HG02885 (cell line): ENCODE results near the gene ASIC5.

Experiments
- ATAC-seq: cut with Tn5 transposase; IDR thresholded peaks from one replicate; pipeline ENCODE4 v1.9.1; 2021; ENCODE audit warnings: mild to moderate bottlenecking; ENCODE audit not compliant: unreplicated experiment, poor library complexity

ASIC5 gene

DNA sequence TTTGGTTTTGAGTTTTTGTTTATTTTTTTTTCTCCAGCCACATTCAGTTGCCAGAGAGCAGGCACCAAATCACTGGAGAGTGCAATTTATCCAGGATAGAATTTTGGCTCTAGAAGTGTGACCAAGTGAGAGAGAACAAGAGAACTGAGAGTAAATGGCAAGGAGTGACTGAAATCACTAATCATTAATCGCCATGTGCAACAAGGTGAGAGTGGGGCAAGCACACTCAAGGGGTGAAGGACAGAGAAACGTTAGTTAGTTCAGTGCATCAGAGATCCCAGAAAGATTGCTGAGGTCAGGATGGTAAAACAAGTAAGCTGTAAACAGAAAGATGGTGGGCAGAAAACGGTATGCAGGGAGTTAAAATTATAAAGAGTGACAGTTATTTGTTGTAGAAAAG is 17.8 kb upstream of the ASIC5 start:
- ATAC-seq, result no peak

DNA sequence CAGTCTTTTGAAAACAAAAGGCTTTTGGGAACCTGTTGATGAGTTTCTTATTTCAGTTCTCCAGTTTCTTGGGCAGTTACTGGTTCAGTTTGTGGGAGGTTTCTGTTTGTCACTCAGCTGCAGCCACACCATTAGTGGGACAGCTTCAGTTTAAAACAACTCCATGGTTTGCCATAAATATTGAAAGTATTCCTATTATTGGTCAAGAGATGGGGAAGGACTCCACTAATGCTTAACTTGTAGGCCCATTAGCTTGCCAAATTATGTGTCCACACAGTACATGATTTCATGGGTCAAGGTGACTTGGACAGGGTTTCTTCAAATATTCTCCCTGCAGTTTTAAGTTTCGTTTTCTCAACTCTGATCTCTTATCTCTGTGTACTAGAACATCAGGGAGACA is 15.5 kb upstream of the ASIC5 start:
- no peak for ATAC-seq

DNA sequence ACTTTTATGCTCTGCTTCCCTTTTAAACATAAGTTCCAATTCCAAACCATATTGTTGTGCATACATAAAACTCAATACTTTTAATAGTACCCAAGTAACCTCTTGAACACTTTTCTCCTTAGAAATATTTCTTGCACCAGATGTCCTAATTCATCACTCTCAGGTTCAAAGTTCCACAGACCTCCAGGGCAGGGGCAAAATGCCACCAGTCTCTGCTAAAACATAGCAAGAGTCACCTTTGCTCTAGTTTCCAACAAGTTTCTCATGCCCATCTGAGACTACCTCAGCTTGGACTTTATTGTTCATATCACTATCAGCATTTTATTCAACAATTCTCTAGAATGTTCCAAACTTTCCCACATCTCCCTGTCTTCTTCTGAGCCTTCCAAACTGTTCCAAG is 13.7 kb upstream of the ASIC5 start:
- no peak for ATAC-seq

DNA sequence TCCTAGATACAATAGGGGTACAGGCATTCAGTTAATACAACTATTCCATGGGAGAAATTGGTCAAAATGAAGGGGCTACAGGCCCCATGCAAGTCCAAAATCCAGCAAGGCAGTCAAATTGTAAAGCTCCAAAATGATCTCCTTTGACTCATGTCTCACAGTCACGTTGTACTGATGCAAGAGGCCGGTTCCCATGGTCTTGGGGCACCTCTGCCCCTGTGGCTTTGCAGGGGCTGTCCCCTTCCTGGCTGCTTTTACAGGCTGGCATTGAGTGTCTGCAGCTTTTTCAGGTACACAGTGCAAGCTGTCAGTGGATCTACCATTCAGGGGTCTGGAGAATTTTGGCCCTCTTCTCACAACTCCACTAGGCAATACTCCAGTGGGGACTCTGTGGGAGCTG is 12.5 kb upstream of the ASIC5 start:
- ATAC-seq, result no peak

DNA sequence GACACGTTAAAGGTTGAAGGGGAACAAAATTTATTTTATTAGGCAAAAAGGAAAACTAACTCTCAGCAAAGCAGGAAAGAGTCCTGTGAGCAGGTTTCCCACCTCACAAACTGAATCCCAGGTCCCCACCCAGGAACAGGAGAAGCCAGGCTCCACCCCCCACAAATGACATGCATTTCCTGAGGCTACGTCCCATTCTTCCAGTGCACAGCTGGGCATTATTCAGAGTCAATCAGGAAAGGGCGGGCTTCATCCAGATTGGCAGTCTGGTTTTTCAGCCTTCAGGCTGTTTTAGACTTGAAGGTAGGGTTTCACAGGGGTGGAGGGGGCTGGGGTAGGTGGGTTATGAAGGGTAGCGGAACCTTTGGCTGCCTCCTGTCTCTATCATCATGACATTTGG is 11.9 kb upstream of the ASIC5 start:
- ATAC-seq, result no peak

DNA sequence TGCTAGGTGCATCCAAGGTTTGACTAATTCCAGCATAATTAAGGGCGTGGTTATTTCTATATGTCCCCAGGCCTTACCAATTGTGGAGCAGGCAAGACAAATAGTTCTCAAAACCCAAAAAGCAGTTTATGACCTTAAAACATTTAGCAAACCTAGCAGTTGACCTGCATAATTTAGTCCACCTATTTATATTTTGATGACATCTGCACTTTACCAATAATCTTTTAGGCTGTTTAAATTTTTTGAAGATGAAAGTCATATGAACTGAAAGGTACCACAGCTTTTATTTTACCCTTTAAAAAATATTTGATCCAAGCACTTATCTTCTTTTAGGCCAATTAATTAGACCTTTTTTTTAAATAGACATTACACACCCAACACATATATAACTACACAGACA is 9.8 kb upstream of the ASIC5 start:
- ATAC-seq, result no peak

DNA sequence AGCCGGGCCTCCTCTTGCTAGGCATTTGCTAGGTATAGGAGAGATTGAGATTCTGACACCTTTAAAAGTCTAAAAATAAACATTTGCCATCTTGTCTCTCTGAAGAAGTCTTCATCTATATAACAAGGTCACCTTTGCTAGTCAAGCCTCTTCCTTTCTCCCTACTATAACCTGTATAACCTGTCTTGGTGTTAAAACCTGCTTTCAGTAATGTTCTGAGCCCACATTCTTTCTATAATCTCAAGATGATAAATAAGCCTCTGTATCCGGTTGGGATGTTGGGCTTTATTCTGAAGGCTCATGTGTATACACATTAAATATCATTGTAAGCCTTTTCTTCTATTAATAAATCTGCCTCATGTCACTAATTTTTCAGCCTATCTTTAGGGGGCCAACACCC is 10.2 kb downstream of the ASIC5 start:
- ATAC-seq, result no peak

DNA sequence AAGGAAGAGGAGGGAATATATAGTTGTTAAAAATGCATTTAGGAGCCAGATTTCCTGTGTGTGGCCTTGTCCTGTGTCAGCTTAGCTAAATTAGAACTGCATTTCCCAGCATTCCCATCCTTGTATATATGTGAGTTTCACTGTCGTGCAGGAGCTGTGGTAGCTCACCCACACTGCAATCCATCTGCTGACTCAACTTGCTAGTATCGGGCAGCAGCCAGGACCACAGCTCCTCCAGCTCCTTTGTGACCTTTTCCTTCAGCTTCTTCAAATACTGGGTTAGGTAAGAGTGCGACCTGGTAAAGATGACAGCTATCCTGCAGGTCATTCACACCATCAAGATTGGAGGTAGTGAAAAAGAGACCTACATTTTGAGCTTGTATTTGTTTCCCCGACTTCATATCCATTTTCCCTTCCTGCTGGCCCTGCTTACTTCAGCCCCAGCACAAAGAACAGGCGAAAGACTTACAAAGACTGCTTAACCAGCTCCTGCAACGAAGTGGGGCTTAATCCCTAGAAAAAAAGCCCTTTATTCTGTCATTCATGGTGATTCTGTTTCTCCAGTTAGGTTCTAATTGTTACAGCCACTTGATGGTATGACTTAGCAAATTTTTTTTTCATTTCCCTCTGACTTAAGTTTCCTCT is 11.4 kb downstream of the ASIC5 start:
- ATAC-seq, result no peak

DNA sequence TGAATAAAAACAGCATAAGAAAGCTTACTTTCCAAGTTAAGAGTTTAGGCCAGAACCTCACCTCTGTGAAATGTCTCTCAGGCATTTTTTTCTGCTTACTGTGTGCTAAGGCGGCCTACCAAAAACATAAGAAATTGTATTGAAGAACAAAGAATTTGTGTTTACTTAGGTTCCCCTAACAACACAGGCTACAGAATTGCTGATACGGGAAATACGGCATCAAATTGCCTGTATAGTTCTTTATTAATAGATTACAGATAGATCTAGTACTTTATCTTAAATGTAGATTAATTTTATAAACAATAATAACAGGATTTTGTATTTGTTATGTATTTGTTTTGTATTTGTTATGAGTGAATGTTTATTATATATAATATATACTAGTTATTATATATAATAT is 12.9 kb downstream of the ASIC5 start:
- ATAC-seq, result no peak

DNA sequence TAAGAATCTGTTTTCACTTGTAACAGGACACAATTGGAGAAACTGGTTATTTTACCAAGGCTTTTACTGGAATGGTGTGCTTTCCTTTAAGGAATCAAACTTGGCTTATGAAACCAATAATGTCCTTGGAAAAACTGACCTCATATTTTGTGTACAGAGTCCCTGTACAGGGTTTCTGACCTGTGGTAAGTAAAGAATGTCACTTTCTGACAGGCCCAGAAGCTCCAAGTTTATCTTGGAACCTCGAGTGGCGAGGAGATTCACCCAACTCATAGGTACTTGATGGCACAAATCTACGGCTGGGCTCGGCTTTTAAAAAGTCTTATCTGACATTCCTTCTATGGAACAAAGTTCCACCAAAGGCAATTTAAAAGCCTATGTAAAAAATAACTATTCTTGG is 17.0 kb downstream of the ASIC5 start:
- no peak for ATAC-seq

DNA sequence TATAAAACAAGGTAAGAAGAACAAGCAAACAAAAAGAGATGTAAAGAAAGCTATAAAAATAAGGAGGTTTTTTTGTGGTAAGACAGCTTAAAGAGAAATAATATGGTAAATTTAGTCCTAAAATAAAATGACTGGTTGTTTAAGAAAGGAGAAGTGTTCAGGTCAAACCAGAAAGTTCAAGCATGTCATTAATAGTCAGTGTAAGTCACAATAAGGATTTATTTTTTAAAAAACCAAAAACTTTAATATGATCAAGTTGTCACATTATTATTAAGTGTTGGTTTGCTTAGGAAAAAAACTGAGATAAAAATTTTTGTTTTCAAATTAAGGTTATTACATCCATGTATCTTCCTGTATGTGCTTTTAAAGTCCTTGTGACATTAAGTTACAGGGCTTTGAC is 19.1 kb downstream of the ASIC5 start:
- no peak for ATAC-seq

DNA sequence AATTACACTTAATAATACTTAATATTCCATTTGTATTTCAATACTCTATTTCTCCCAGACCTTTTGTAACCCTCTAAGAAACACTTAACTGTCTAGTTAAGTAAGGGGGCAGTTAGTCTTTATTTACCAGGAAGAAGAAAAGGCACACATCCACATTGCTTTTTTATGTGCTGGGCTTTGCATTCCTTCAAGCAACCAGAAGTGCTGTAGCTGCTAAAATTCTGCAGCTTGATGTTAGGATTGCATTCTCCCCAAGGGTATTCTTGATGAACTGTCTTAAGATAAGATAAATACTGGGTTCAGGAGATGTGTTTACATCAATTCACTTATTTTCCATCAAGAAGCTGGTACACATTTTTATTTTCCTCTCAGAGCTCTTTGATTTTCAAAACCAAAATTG is 24.0 kb downstream of the ASIC5 start:
- no peak for ATAC-seq

DNA sequence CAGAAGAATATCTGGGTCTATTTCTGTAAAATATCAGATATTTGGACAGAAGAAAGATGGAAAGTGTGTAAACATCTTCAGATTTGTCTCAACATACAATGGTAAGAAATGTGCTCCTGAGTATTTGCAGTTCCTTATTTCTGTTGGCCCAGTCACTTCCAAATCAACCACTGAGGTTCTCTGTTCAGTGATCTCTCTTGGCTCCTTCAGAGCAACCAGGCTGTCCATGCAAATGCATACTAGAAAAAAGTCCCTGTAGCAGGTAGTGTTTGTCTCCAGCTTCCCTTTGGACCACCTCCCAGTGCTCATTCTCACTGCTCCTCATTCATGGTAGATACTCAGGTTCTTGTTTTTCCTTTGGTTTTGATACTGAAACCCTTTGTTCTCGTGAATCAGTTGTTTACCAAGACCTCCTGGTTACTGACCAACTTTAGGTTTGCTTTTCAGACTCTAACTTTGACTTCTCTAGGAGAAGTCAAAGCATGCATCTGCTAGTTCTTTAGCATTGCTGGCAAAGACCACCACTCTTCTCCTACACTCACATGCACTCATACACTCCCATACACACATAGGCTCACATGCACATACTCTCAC is 28.8 kb downstream of the ASIC5 start:
- ATAC-seq, result no peak

DNA sequence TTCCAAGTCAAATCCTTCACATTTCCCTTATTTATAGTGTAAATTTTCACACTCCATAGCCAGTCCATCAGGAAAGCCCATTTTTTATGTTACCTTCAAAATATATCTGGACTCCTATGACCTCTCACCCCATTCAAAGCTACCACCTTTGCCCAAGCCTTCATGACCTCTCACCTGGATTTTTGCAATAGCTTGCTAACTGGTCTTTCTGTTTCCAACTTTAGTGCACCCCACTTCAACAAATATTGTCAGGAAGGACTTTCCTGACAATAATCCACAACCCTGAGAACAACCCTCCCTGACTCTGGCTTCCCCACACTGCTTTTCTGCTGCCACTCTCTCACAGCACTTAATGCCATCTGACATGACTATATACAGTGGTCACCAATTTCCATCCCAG is 33.4 kb downstream of the ASIC5 start:
- no peak for ATAC-seq

DNA sequence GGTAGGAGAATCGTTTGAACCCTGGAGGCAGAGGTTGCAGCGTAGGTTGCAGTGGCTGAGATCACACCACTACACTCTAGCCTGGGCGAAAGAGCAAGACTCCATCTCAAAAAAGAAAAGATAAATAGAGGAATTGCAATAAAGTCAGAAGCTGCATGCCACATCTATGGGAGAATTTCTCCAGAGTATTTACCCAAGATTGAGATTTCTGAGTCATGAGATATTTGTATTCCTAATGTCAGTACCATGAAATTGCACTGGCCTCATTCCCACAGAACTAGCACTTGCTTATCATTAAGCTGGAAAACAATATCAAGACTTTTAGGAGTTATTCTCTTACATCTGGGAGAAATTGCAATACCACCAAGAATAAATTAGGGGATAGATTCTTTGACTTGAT is 37.4 kb downstream of the ASIC5 start:
- no peak for ATAC-seq

DNA sequence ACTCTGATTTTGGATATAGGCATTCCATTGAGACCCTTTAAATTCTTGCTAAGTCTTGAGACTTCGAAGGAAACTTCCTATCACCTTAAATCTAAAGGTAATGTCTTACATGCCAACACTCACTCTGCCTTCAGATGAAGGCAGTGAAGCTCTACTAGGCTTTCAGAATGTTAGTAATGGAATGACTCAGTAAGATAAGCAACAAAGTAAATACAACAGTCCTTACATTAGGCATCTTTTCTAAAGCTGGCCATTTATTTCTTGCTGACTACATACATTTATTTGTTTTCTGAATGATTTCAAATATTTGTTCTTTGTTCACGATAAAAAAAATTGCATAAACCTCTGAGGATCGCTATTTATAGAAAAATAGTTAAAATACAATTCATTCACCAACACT is 43.5 kb downstream of the ASIC5 start:
- no peak for ATAC-seq

DNA sequence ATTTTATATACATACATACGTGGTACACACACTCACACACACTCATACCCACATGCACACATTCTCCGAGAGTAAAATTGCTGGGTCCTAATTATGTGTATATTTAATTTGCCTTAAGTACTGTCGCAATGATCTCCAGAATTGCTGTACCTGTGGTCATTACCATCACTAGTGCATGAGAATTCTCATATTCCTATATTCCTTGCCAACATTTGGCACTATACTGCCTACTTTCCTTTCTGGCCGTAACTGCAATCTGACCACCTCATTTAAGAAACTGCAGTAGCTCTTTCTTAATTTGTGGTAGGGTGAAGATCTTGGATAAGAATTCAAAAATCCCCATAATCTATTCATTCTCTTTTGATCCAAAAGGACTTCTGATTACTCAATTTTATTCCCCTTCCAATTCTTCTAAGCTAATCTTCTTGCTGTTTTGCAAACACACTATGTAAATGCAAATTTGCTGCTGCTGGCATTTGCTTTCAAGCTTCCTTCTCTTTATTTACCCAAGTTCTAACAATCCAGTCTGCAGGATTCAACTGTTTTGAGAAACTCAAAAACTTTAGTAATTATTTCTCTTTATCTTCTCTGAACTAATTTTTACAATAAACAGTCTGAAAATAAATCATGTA is 45.1 kb downstream of the ASIC5 start:
- no peak for ATAC-seq

DNA sequence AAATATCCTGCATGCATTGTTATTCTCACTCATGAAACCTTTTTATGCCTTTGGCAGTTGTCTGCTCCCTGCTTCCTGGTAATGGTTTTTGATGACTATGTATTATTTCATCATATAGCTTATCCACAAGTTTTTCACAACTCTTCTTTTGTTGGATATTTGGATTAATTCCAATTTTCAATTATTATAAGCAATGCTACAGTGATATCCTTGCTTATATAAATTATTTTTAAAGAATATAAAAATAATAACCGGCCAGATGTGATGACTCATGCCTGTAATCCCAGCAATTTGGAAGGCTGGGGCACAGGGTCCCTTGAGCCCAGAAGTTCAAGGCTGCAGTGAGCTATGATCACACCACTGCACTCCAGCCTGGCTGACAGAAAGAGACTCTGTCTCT is 47.0 kb downstream of the ASIC5 start:
- no peak for ATAC-seq

DNA sequence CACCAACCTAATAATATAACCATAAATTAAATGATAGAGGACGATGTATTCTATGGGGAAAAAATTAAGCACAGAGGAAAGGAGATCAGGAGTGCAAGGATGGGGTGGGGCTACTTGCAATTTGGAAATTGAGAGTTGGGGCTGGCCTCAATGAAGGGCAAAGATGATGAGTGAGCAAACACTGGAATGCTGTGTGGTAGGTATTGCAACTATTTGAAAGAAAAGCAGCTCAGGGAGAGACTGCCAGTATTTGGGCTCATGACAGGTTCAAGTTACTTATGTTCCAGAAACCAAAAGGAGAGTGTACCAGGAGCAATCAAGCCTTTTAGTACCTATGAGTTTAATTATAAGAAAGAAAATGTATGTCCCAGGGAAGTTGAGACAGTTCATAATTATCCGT is 47.4 kb downstream of the ASIC5 start:
- ATAC-seq, result no peak

DNA sequence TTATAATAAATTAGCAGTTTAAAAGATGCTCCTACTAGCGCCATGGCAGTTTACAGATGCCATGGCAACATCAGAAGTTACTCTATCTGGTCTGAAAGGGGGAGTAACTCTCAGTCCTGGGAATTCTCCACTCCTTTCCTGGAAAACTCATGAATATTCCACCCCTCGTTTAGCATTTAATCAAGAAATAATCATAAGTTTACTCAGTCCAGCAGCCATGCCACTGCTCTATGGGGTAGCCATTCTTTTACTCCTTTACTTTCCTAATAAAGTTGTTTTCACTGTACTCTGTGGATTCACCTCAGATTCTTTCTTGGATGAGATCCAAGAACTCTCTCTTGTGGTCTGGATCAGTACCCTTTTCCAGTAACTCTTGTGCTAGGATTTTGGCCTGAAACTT is 55.0 kb downstream of the ASIC5 start:
- no peak for ATAC-seq

DNA sequence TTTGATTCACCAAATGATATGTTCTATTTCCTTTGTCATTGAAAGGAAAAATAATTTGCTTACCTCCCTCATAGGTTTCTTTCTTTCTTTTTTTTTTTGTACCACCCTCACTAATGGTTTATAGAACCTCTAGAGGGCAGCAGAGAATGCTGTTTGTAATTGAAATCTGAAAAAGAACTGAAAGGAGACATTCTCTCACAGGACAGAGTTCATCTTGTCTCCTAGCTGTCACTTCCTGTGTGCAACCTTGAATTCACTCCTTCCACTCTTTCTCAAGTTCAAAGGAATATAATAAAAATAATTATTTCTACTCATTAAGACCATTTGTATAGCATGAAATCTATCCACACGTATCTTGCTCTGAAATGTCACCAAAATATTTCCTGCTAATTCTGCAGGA is 56.2 kb downstream of the ASIC5 start:
- ATAC-seq, result peak; percentile 97

DNA sequence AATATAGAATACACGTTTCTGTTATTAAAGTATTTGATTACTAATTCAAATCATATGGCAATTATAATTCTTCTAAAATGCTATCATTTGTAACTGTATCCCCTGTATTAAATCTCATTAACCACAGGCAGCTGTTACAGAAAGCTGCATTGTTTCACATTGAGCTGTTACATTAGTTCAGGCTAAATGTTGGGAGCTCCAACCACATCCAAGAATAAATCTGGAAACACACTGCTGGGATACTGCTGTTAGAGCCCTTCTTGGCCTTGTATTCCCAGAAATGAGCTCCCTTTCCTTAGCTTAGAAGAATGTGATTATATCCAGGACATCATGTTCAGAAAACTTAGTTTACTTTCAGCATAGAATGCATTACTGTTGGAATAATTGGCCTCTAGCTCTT is 59.1 kb downstream of the ASIC5 start:
- ATAC-seq, result no peak
